Spinal cord (tissue), 10 donors: ENCODE data around the gene ABCB6. TPM values are rescaled to one million over a fixed set of nuclear protein-coding genes. Genes with fewer than 3 reads are reported as not detected.
A peak's percentile ranks its signal among the peaks of the same experiment; 100 is the strongest.

Experiments used
- DNase-seq, 6 donors: peaks; one replicate each; pipeline versions ENCODE4 v3.0.0 to v3.0.0-alpha.2; 2013 to 2015; ENCODE audit warnings: low spot score in 6 of 6, low read depth in 4 of 6
- H3K27ac ChIP-seq: one replicate; pipeline ENCODE4 v1.5.1; 2013; ENCODE audit warnings: low read depth, low read length, control low read depth
- H3K27me3 ChIP-seq: one replicate; pipeline ENCODE4 v1.6.1; 2013; ENCODE audit warnings: low read length; ENCODE audit not compliant: control insufficient read depth, insufficient read depth
- H3K36me3 ChIP-seq: one replicate; pipeline ENCODE4 v1.6.1; 2013; ENCODE audit warnings: low read length; ENCODE audit not compliant: control insufficient read depth, insufficient read depth
- H3K4me1 ChIP-seq: one replicate; pipeline ENCODE4 v1.6.1; 2013; ENCODE audit warnings: low read length; ENCODE audit not compliant: control insufficient read depth, insufficient read depth
- H3K4me3 ChIP-seq: one replicate; pipeline ENCODE4 v1.5.1; 2013; ENCODE audit warnings: low read depth, low read length, control low read depth
- H3K9me3 ChIP-seq: one replicate; pipeline ENCODE4 v1.6.1; 2013; ENCODE audit warnings: low read length; ENCODE audit not compliant: control insufficient read depth, insufficient read depth
- WGBS: methylation state at CpG from one replicate; pipeline ENCODE4 v1.1.5; 2013; ENCODE audit warnings: missing lambda C conversion rate; ENCODE audit not compliant: insufficient coverage; 5-methylcytosine and 5-hydroxymethylcytosine counted together
- polyA plus RNA-seq, 2 donors: library from polyadenylated mRNA; unstranded; fragments of 120-200 nt; gene quantifications; one replicate each; pipeline ENCODE4 v1.2.1, GENCODE V29; 2013; ENCODE audit not compliant: insufficient read length in 2 of 2
- total RNA-seq, 2 donors: library from RNA; depleted of rRNA in 1 of 2; stranded (reverse); fragments of 120-200 nt in 1 of 2; fragments of >200 nt in 1 of 2; gene quantifications; one replicate each; pipeline versions ENCODE4 v1.2.3 to v1.2.4, GENCODE V29; 2013 to 2014
- donor health status: healthy.

ABCB6 gene
- total and polyA plus RNA-seq, 4 donors = 39.7 to 78.8 (median 53.9) TPM

- H3K27ac ChIP-seq = no peak overlapping the region
- DNase-seq = no peak
- H3K36me3 ChIP-seq = peaks cover 33% of the 10 kb centered on the region
- no peaks in the 10 kb centered on the region for H3K9me3 ChIP-seq
- 98% methylated on average over 4 of the region's 6 CpGs for WGBS
- peaks cover 16% of the 10 kb centered on the region for H3K4me1 ChIP-seq
- H3K27me3 ChIP-seq = no peaks in the 10 kb centered on the region
- no peak overlapping the region for H3K4me3 ChIP-seq
These were observed 45.6 kb downstream of the ABCB6 start for GRCh38 chr2:219173176-219173575.

- Histone ChIP-seq H3K27me3 (no peaks in the 10 kb centered on the region), H3K36me3 (peaks cover 33% of the 10 kb centered on the region), H3K27ac (no peak overlapping the region), H3K4me3 (no peak overlapping the region), H3K9me3 (no peaks in the 10 kb centered on the region), H3K4me1 (peaks cover 13% of the 10 kb centered on the region)
- DNase-seq = no peak
- 94% methylated on average over 14 of the region's 16 CpGs for WGBS
These were observed 46.3 kb downstream of the ABCB6 start for GRCh38 chr2:219172231-219173154.

- H3K36me3 ChIP-seq = peaks cover 33% of the 10 kb centered on the region
- WGBS = 28% methylated on average over 6 of the region's 6 CpGs
- H3K27ac ChIP-seq = peak overlapping the region; percentile 52
- H3K27me3 ChIP-seq = no peaks in the 10 kb centered on the region
- no peak overlapping the region for H3K4me3 ChIP-seq
- H3K4me1 ChIP-seq = peaks cover 8% of the 10 kb centered on the region
- peak in 2 of 6 donors; percentile 46 to 62 for DNase-seq
- H3K9me3 ChIP-seq = no peaks in the 10 kb centered on the region
These were observed 47.5 kb downstream of the ABCB6 start for GRCh38 chr2:219171231-219171651.

- WGBS = 92% methylated on average over 5 of the region's 10 CpGs
- peaks cover 33% of the 10 kb centered on the region for H3K36me3 ChIP-seq
- no peaks in the 10 kb centered on the region for H3K9me3 ChIP-seq
- H3K4me3 ChIP-seq = no peak within 1 kb of the TSS
- no peak for DNase-seq
- no peak within 1 kb of the TSS for H3K27ac ChIP-seq
- H3K4me1 ChIP-seq = no peaks in the 10 kb centered on the region
- H3K27me3 ChIP-seq = no peaks in the 10 kb centered on the region
These were observed 48.7 kb downstream of the ABCB6 start, which contains the start of gene SLC23A3 for GRCh38 chr2:219169930-219170654. Gene SLC23A3, minus strand, starts transcription at chr2:219170029. Its CDS starts 45 bp downstream, at chr2:219169984.

- Histone ChIP-seq H3K27ac (no peak overlapping the region), H3K27me3 (no peaks in the 10 kb centered on the region), H3K4me1 (no peaks in the 10 kb centered on the region), H3K36me3 (peaks cover 27% of the 10 kb centered on the region), H3K9me3 (no peaks in the 10 kb centered on the region), H3K4me3 (no peak overlapping the region)
- no peak for DNase-seq
These were observed 49.8 kb downstream of the ABCB6 start for GRCh38 chr2:219168932-219169331.

GRCh38 chr2:219168526-219168925 is 50.2 kb downstream of the ABCB6 start:
- no peak for DNase-seq
- H3K4me1 ChIP-seq = no peaks in the 10 kb centered on the region
- no peak overlapping the region for H3K4me3 ChIP-seq
- no peaks in the 10 kb centered on the region for H3K27me3 ChIP-seq
- WGBS = 38% methylated on average over 3 of the region's 6 CpGs
- H3K36me3 ChIP-seq = peaks cover 23% of the 10 kb centered on the region
- H3K27ac ChIP-seq = no peak overlapping the region
- H3K9me3 ChIP-seq = no peaks in the 10 kb centered on the region

- Histone ChIP-seq H3K4me1 (no peaks in the 10 kb centered on the region), H3K36me3 (peaks cover 18% of the 10 kb centered on the region), H3K9me3 (no peaks in the 10 kb centered on the region), H3K4me3 (no peak overlapping the region), H3K27ac (no peak overlapping the region), H3K27me3 (no peaks in the 10 kb centered on the region)
- no peak for DNase-seq
- WGBS = 44% methylated on average over 4 of the region's 5 CpGs
These were observed 50.8 kb downstream of the ABCB6 start for GRCh38 chr2:219167997-219168396.

DNA sequence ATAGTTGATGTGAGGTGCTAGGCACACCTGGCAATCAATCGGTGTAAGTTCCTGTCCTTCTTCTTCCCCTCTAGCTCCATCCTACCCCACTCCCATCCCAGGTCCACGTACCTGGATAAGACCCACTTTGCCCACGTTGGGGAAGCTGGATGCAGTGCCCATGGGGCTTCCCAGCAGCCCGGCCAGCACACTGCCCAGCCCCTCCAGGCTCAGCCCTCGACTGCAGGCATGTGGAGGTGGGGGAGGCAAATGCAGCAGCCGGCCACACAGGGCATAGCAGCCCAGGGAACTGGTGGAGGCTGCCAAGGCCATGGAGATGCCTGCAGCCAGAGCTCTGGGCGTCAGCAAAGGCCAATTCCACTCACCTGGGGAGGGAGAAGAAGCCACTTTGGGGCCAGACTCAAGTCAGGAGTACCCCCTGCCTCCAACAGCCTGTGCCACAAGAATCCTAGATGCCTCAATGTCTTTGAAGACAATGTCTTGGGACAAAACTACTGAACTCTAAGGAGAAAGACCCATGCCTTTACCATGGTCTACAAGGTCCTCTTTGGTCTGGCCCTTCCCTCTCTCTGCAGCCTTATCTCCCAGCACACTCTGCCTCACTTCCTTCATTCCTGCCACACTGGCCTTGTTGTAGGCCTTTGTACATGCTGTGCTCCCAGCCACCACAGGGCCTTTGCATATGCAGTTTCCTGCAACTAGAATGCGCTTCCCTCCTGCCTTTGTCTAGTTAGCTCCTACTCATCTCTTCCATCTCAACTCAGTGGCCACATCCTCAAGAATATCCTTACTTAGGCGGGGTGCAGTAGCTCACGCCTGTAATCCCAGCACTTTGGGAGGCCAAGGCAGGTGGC is 53.5 kb downstream of the ABCB6 start:
- Histone ChIP-seq H3K4me1 (peaks cover 5% of the 10 kb centered on the region), H3K9me3 (no peaks in the 10 kb centered on the region), H3K27ac (no peak overlapping the region), H3K36me3 (peaks cover 3% of the 10 kb centered on the region), H3K27me3 (no peaks in the 10 kb centered on the region), H3K4me3 (no peak overlapping the region)
- 75% methylated on average over 8 of the region's 10 CpGs for WGBS
- no peak for DNase-seq

DNA sequence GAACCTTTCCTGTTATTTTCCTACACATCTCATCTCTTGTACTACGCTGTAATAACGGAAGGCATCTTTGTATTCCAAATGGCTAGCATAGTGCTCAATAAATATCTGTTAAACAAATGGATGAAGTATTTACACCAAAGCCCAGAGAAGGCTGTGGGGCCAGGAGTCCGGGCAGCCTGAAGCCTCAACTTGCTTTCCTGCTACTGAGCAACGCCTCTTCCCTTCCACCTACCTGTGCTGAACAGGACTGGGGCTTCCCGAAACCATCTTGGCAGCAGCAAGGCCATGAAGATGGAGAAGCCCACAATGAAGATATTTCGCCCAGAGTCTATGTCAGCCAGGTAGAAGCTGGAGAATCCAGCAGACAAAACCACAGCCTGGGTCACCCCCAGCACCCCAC is 55.6 kb downstream of the ABCB6 start:
- no peaks in the 10 kb centered on the region for H3K27me3 ChIP-seq
- WGBS = 88% methylated on average over 4 of the region's 6 CpGs
- no peak overlapping the region for H3K27ac ChIP-seq
- H3K4me1 ChIP-seq = peaks cover 10% of the 10 kb centered on the region
- DNase-seq = no peak
- no peaks in the 10 kb centered on the region for H3K9me3 ChIP-seq
- H3K4me3 ChIP-seq = no peak overlapping the region
- no peaks in the 10 kb centered on the region for H3K36me3 ChIP-seq
